ENCODE measurements around the gene PFN3. TPM values are rescaled to one million over a fixed set of nuclear protein-coding genes. Genes with fewer than 3 reads are reported as not detected.

PFN3 gene
- total and polyA plus RNA-seq, 2 of the 13 experiments (the other 11 are each of a cell fraction or from before 2014, with no cell fraction given): not detected

DNA sequence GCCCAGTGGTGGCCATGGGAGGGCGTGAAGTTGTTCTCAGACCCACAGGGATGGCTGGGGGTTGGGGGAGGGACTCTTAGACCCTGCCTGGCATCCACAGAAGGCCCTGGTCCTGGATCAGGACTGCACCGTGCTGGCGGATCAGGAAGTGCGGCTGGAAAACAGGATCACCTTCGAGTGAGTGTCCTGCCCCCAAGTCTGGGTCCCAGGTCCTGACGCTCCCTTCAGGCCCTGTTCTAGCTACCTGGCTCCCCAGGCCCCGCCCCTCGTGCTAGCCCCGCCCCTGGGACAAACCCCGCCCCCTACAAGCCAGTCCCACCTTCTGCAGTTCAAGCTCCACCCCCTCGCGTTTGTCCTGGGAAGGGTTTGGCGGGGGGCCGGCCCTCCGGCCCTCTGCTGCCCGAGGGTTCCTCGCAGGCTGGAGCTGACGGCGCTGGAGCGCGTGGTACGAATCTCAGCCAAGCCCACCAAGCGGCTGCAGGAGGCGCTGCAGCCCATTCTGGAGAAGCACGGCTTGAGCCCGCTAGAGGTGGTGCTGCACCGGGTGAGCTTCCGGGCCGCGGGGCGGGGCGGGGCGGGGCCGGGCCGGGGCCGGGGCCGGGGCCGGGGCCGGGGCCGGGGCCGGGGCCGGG, 29.9 kb downstream of the PFN3 start (continued):
- TF ChIP-seq EHMT2 (IDR thresholded peaks at IDR 0.05; ENCODE audit: borderline replicate concordance, low read depth, low read length) (no peak), RFXAP (CRISPR knock-in tag; IDR thresholded peaks at IDR 0.05; ENCODE audit: borderline replicate concordance) (0 out of 2 replicates have a peak, but pooled peaks have one; percentile 54), ZNF225 (CRISPR knock-in tag; IDR thresholded peaks at IDR 0.05) (no peak), PPARG (CRISPR knock-in tag; conservative IDR thresholded peaks at IDR 0.05) (peak; percentile 38; the same call in 1 of the 2 replicates), MAFG (CRISPR knock-in tag; IDR thresholded peaks at IDR 0.05) (no peak), FOXK2 (IDR thresholded peaks at IDR 0.05) (no peak), ISL2 (CRISPR knock-in tag; IDR thresholded peaks at IDR 0.05) (peak; percentile 63), NR2F6 (IDR thresholded peaks at IDR 0.05) (no peak), NR2F6 (CRISPR knock-in tag; IDR thresholded peaks at IDR 0.05) (peak; percentile 20; the same call in 1 of the 2 replicates), MBNL3 (CRISPR knock-in tag; conservative IDR thresholded peaks at IDR 0.05) (no peak), DMAP1 (CRISPR knock-in tag; IDR thresholded peaks at IDR 0.05) (peak; percentile 71; the same call in 1 of the 2 replicates), IRF2 (CRISPR knock-in tag; IDR thresholded peaks at IDR 0.05) (peak; percentile 69; the same call in 1 of the 2 replicates), ZBTB38 (CRISPR knock-in tag; IDR thresholded peaks at IDR 0.05) (peak; percentile 59; the same call in 1 of the 2 replicates), KLF15 (CRISPR knock-in tag; IDR thresholded peaks at IDR 0.05; ENCODE audit: borderline replicate concordance) (no peak), ZNF546 (CRISPR knock-in tag; conservative IDR thresholded peaks at IDR 0.05) (no peak), TEAD3 (CRISPR knock-in tag; optimal IDR thresholded peaks at IDR 0.05; ENCODE audit: borderline replicate concordance) (peak; percentile 51)
- TF ChIP-seq, protein P1, sequence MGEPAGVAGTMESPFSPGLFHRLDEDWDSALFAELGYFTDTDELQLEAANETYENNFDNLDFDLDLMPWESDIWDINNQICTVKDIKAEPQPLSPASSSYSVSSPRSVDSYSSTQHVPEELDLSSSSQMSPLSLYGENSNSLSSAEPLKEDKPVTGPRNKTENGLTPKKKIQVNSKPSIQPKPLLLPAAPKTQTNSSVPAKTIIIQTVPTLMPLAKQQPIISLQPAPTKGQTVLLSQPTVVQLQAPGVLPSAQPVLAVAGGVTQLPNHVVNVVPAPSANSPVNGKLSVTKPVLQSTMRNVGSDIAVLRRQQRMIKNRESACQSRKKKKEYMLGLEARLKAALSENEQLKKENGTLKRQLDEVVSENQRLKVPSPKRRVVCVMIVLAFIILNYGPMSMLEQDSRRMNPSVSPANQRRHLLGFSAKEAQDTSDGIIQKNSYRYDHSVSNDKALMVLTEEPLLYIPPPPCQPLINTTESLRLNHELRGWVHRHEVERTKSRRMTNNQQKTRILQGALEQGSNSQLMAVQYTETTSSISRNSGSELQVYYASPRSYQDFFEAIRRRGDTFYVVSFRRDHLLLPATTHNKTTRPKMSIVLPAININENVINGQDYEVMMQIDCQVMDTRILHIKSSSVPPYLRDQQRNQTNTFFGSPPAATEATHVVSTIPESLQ (CRISPR knock-in tag; conservative IDR thresholded peaks at IDR 0.05): peak; percentile 75; the same call in 1 of the 2 replicates
- TF ChIP-seq, protein P2, sequence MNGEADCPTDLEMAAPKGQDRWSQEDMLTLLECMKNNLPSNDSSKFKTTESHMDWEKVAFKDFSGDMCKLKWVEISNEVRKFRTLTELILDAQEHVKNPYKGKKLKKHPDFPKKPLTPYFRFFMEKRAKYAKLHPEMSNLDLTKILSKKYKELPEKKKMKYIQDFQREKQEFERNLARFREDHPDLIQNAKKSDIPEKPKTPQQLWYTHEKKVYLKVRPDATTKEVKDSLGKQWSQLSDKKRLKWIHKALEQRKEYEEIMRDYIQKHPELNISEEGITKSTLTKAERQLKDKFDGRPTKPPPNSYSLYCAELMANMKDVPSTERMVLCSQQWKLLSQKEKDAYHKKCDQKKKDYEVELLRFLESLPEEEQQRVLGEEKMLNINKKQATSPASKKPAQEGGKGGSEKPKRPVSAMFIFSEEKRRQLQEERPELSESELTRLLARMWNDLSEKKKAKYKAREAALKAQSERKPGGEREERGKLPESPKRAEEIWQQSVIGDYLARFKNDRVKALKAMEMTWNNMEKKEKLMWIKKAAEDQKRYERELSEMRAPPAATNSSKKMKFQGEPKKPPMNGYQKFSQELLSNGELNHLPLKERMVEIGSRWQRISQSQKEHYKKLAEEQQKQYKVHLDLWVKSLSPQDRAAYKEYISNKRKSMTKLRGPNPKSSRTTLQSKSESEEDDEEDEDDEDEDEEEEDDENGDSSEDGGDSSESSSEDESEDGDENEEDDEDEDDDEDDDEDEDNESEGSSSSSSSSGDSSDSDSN (CRISPR knock-in tag; IDR thresholded peaks at IDR 0.05): peak; percentile 81
- TF ChIP-seq, protein P3, sequence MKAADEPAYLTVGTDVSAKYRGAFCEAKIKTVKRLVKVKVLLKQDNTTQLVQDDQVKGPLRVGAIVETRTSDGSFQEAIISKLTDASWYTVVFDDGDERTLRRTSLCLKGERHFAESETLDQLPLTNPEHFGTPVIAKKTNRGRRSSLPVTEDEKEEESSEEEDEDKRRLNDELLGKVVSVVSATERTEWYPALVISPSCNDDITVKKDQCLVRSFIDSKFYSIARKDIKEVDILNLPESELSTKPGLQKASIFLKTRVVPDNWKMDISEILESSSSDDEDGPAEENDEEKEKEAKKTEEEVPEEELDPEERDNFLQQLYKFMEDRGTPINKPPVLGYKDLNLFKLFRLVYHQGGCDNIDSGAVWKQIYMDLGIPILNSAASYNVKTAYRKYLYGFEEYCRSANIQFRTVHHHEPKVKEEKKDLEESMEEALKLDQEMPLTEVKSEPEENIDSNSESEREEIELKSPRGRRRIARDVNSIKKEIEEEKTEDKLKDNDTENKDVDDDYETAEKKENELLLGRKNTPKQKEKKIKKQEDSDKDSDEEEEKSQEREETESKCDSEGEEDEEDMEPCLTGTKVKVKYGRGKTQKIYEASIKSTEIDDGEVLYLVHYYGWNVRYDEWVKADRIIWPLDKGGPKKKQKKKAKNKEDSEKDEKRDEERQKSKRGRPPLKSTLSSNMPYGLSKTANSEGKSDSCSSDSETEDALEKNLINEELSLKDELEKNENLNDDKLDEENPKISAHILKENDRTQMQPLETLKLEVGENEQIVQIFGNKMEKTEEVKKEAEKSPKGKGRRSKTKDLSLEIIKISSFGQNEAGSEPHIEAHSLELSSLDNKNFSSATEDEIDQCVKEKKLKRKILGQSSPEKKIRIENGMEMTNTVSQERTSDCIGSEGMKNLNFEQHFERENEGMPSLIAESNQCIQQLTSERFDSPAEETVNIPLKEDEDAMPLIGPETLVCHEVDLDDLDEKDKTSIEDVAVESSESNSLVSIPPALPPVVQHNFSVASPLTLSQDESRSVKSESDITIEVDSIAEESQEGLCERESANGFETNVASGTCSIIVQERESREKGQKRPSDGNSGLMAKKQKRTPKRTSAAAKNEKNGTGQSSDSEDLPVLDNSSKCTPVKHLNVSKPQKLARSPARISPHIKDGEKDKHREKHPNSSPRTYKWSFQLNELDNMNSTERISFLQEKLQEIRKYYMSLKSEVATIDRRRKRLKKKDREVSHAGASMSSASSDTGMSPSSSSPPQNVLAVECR (CRISPR knock-in tag; IDR thresholded peaks at IDR 0.05; ENCODE audit: borderline replicate concordance): peak; percentile 72; the same call in 1 of the 2 replicates

Measured in HepG2 (cell line).